ENCODE measurements around the gene SERPINA1. TPM values are rescaled to one million over a fixed set of nuclear protein-coding genes. Genes with fewer than 3 reads are reported as not detected.
A peak's percentile ranks its signal among the peaks of the same experiment; 100 is the strongest.
"Not testable (repeated sequence)": the region's sequence is repeated elsewhere in the genome, so short reads cannot be mapped to it uniquely, and the experiment has no call there.

SERPINA1 gene
- total RNA-seq, 4 donors from 2014 or later: 10.5 to 25.4 (median 18.9) TPM

DNA sequence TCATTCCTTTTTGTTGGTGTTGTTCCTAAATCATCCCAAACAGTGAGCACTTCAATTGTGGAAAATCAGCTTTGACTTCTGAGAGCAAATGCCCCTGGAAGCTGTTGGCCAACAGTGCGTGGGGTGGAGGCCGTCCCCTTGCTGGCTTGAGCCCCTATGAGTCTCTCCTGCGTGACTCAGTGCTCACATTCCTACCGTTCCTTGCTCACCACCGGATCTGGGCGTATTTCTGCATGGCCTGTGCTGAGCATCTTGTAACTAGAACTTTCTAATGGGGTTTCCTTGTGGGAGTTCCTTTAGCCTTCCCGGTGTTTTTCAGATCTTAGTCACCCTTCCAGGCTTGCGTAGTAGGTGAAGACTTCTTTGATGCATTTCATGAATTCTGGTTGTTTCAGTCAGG, 14.7 kb downstream of the SERPINA1 start:
- no peaks in the 10 kb centered on the region for H3K9me3 ChIP-seq
- no peak overlapping the region for H3K27ac ChIP-seq
- TF ChIP-seq POLR2A (IDR thresholded peaks at IDR 0.05): no peak
- TF ChIP-seq, protein P1, sequence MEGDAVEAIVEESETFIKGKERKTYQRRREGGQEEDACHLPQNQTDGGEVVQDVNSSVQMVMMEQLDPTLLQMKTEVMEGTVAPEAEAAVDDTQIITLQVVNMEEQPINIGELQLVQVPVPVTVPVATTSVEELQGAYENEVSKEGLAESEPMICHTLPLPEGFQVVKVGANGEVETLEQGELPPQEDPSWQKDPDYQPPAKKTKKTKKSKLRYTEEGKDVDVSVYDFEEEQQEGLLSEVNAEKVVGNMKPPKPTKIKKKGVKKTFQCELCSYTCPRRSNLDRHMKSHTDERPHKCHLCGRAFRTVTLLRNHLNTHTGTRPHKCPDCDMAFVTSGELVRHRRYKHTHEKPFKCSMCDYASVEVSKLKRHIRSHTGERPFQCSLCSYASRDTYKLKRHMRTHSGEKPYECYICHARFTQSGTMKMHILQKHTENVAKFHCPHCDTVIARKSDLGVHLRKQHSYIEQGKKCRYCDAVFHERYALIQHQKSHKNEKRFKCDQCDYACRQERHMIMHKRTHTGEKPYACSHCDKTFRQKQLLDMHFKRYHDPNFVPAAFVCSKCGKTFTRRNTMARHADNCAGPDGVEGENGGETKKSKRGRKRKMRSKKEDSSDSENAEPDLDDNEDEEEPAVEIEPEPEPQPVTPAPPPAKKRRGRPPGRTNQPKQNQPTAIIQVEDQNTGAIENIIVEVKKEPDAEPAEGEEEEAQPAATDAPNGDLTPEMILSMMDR (IDR thresholded peaks at IDR 0.05): no peak
- 73% methylated on average over 8 of the region's 8 CpGs for WGBS, 2 donors
- H3K36me3 ChIP-seq: no peaks in the 10 kb centered on the region
- H3K4me3 ChIP-seq (replicated peaks in 1 of 3): no peak overlapping the region
- intact Hi-C loops (cut with DNase I): no loop called here
- DNase-seq: peak in 1 of 2 donors; percentile 33
- H3K27me3 ChIP-seq: no peaks in the 10 kb centered on the region
- H3K4me1 ChIP-seq: no peaks in the 10 kb centered on the region

DNA sequence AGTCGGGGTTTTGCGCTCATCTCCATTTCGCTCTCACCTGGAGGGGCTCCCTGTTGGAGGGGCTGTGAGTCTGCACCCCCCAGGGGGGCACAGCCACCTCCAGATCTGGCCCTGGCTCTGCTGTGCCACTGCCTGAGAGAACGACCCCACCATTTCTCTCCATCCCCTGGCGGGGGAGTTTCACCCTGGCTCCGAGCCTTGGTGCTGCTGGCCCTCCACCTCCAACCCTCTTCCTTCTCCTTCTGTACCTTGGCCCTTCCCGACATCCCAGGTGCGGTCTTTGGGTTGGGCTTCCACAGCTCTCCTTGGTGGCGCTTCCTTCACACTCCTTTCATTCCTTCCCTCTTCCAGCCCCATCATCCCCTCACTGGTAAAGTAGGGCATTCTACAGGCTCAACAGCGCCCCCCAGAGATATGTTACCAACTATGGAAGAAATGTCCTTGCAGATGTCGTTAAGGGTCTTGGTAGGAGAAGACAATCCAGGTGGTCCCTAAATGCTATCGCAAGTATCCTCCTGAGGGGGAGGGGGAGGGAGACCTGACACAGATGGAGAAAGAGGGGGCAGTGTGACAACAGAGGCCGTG, 16.3 kb downstream of the SERPINA1 start:
- Histone ChIP-seq H3K4me1 (no peaks in the 10 kb centered on the region), H3K36me3 (no peaks in the 10 kb centered on the region), H3K27me3 (no peaks in the 10 kb centered on the region), H3K27ac (no peak overlapping the region), H3K4me3 (replicated peaks in 1 of 3) (no peak overlapping the region), H3K9me3 (no peaks in the 10 kb centered on the region)
- no peak for DNase-seq
- TF ChIP-seq, protein P1 (IDR thresholded peaks at IDR 0.05): no peak
- TF ChIP-seq POLR2A (IDR thresholded peaks at IDR 0.05): no peak
- intact Hi-C loops (cut with DNase I): no loop called here
- WGBS, 2 donors: 84 to 86% methylated on average over 13 of the region's 13 CpGs

DNA sequence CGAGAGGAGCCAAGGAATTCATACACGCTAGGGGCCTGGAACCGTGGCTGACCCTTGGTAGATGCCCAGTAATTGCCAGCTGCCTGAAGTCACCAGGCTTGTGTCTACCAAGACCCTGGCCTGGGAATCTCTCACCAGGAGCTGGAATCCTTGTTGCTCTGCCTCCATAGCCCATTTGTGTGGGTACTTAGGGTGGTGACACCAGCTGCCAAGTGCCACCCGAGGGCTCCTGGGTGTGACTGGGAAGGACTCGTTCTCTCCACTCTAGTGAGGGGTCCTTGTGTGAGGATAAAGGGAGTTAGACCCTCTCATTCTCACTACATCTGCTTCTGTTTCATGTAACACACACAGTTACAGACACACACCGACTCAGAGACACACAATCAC, 17.9 kb downstream of the SERPINA1 start:
- 81% methylated on average over 3 to 5 of the region's 6 CpGs for WGBS, 2 donors

DNA sequence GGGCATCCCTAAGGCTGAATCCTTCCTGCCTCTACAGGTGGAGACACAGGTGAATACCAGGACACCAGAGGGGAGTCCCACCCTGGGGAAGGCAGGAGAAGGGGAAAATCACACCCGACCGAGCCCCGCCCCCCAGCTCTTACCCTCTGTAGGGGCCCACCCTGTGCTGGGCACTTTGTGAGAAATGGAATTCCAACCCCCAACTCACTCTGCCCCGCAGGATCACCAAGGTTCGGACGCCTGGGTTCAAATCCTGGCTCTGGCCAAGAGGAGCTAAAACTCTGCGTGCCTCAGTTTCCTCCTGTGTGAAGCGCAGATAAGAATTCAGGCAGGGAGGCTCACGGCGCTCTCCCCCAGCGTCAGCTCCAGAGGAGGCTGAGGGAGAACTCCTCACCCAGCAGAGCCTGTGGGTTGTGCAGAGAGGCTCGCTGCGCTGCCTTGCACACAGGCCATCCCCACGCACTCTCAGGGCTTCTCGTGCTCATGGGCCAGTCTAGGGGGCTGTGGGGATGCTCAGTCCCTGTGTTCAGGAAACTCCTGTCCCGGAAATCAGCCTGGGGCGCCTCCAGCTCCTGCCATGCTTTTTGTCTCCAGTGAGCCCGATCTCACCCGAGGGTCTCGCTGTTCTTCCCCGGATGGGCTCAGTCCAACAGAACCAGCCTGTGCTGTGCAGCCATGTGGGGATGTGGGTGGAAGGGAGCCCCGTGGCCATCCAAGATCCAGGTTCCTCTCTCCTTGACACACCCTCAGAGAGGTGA, 18.5 kb downstream of the SERPINA1 start:
- DNase-seq; H3K4me1 ChIP-seq; H3K9me3 ChIP-seq; H3K4me3 ChIP-seq (replicated peaks in 1 of 3); H3K27me3 ChIP-seq; H3K27ac ChIP-seq; intact Hi-C loops (cut with DNase I); H3K36me3 ChIP-seq: not testable (repeated sequence)
- 89 to 90% methylated on average over 12 to 13 of the region's 22 CpGs for WGBS, 2 donors

More for the DNA sequence above, 17.9 kb downstream of the SERPINA1 start:
- TF ChIP-seq POLR2A (IDR thresholded peaks at IDR 0.05): no peak
- TF ChIP-seq, protein P1 (IDR thresholded peaks at IDR 0.05): no peak
- H3K9me3 ChIP-seq: no peaks in the 10 kb centered on the region
- H3K27ac ChIP-seq: no peak overlapping the region
- no peak for DNase-seq
- no peaks in the 10 kb centered on the region for H3K4me1 ChIP-seq
- H3K36me3 ChIP-seq: no peaks in the 10 kb centered on the region
- no peaks in the 10 kb centered on the region for H3K27me3 ChIP-seq
- intact Hi-C loops (cut with DNase I): no loop called here
- H3K4me3 ChIP-seq (replicated peaks in 1 of 3): no peak overlapping the region

DNA sequence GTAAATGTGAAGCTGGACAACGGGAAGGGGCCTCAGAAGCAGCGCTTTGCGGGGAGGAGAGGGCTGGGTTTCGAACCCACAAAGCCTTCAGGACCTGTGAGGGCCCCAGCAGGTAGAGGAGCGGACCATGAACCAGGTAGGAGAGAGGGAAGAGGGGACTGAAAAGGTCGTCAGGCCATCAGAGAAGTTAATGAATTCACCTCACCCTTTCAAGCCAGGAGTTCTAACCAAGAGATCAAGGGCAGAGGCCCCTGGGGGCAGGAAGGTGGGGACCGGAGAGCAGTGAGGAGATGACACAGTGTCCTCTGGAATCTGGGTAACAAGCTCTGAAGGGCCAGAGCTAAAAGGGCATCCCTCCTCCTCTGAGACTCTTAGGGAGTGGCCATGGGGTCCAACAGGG, 19.4 kb downstream of the SERPINA1 start:
- no peaks in the 10 kb centered on the region for H3K36me3 ChIP-seq
- TF ChIP-seq POLR2A (IDR thresholded peaks at IDR 0.05): no peak
- TF ChIP-seq, protein P1 (IDR thresholded peaks at IDR 0.05): no peak
- H3K27me3 ChIP-seq: no peaks in the 10 kb centered on the region
- intact Hi-C loops (cut with DNase I): no loop called here
- WGBS, 2 donors: 80 to 87% methylated on average over 7 of the region's 7 CpGs
- H3K27ac ChIP-seq: no peak overlapping the region
- no peaks in the 10 kb centered on the region for H3K4me1 ChIP-seq
- H3K4me3 ChIP-seq (replicated peaks in 1 of 3): no peak overlapping the region
- no peaks in the 10 kb centered on the region for H3K9me3 ChIP-seq
- no peak for DNase-seq
